RPMI7951 (cell line): ENCODE measurements around the gene DMD. TPM values are rescaled to one million over a fixed set of nuclear protein-coding genes. Genes with fewer than 3 reads are reported as not detected.
"Not testable (repeated sequence)": the region's sequence is repeated elsewhere in the genome, so short reads cannot be mapped to it uniquely, and the experiment has no call there.

Experiments
- DNase-seq: peaks from one replicate; pipeline ENCODE4 v3.0.0-alpha.2; 2012; ENCODE audit warnings: low read depth
- total RNA-seq: library from RNA; depleted of rRNA; stranded (reverse); fragments of >200 nt; shearing (Covaris generic); gene quantifications from 2 replicates; pipeline ENCODE4 v1.2.3, GENCODE V29; 2014

Gene DMD
- total RNA-seq, 1 experiment from 2014 or later, result 2.0 TPM

GRCh38 chrX:31440546-31440945 is 1770.8 kb downstream of the DMD start:
- DNase-seq, result no peak

- no peak for DNase-seq
Measured at GRCh38 chrX:31436424-31436823, 1774.9 kb downstream of the DMD start.

GRCh38 chrX:31435592-31435991 is 1775.8 kb downstream of the DMD start:
- DNase-seq, result peak; percentile 35

- DNase-seq, result no peak
Measured at GRCh38 chrX:31433856-31434255, 1777.5 kb downstream of the DMD start.

GRCh38 chrX:31429915-31430314 is 1781.4 kb downstream of the DMD start:
- no peak for DNase-seq

GRCh38 chrX:31423609-31424189 is 1787.7 kb downstream of the DMD start:
- peak; percentile 60 for DNase-seq

- no peak for DNase-seq
Measured at GRCh38 chrX:31421441-31421840, 1789.9 kb downstream of the DMD start.

- DNase-seq, result no peak
Measured at GRCh38 chrX:31420711-31421151, 1790.6 kb downstream of the DMD start.

- DNase-seq, result no peak
Measured at GRCh38 chrX:31420302-31420701, 1791.0 kb downstream of the DMD start.

- DNase-seq, result peak; percentile 77
Measured at GRCh38 chrX:31397119-31397518, 1814.2 kb downstream of the DMD start.

GRCh38 chrX:31392513-31392912 is 1818.8 kb downstream of the DMD start:
- DNase-seq, result no peak

- DNase-seq, result no peak
Measured at GRCh38 chrX:31388946-31389345, 1822.4 kb downstream of the DMD start.

- DNase-seq, result no peak
Measured at GRCh38 chrX:31384471-31384870, 1826.9 kb downstream of the DMD start.

GRCh38 chrX:31383991-31384390 is 1827.4 kb downstream of the DMD start:
- DNase-seq, result no peak

GRCh38 chrX:31378973-31379372 is 1832.4 kb downstream of the DMD start:
- not testable (repeated sequence) for DNase-seq

- not testable (repeated sequence) for DNase-seq
Measured at GRCh38 chrX:31377821-31378220, 1833.5 kb downstream of the DMD start.

- no peak for DNase-seq
Measured at GRCh38 chrX:31376408-31377022, 1834.8 kb downstream of the DMD start.

GRCh38 chrX:31374786-31375185 is 1836.6 kb downstream of the DMD start:
- DNase-seq, result no peak

GRCh38 chrX:31371956-31372355 is 1839.4 kb downstream of the DMD start:
- no peak for DNase-seq

- no peak for DNase-seq
Measured at GRCh38 chrX:31367816-31368215, 1843.5 kb downstream of the DMD start.

- DNase-seq, result no peak
Measured at GRCh38 chrX:31366041-31366440, 1845.3 kb downstream of the DMD start.

- no peak for DNase-seq
Measured at GRCh38 chrX:31356275-31357212, 1854.8 kb downstream of the DMD start.
